Panc1 (cell line): Measurements from ENCODE around the gene ADISSP. TPM values are rescaled to one million over a fixed set of nuclear protein-coding genes. Genes with fewer than 3 reads are reported as not detected.
"Not testable (repeated sequence)": the region's sequence is repeated elsewhere in the genome, so short reads cannot be mapped to it uniquely, and the experiment has no call there.

ENCODE experiments used
- ATAC-seq: fragments of 200-7000 bp; cut with Tn5 transposase; 2 replicates; pipeline ENCODE4 v1.9.1; 2020; ENCODE audit warnings: mild to moderate bottlenecking, moderate library complexity
- BruUV-seq: library from RNA; stranded (reverse); fragments of 400-500 nt; replicated peaks from 2 replicates; lab custom pipeline; 2021; lab: Mats Ljungman, UMichigan
- CTCF ChIA-PET: fragments of 300-600 bp; sonication (Branson Sonifier 250); formaldehyde crosslinking; loops from one replicate; lab custom pipeline; 2022; ENCODE audit warnings: antibody characterized with exemption; lab: Charles Lee
- POLR2A ChIA-PET: fragments of 300-600 bp; sonication (Branson Sonifier 250); formaldehyde crosslinking; loops from one replicate; lab custom pipeline; 2022; ENCODE audit warnings: antibody characterized with exemption; lab: Charles Lee
- DNase-seq: peaks from one replicate; pipeline ENCODE4 v3.0.0-alpha.2; 2010; ENCODE audit warnings: low read depth, low spot score
- H3K27ac ChIP-seq: 2 replicates; pipeline ENCODE4 v1.5.1; 2011; ENCODE audit warnings: mild to moderate bottlenecking, low read length, inconsistent platforms
- H3K27me3 ChIP-seq: fragments of 200-500 bp; sonication (Bioruptor generic); 2 replicates; pipeline ENCODE4 v1.6.0; 2014; ENCODE audit warnings: low read length, inconsistent platforms; ENCODE audit not compliant: control insufficient read depth, insufficient read depth
- H3K36me3 ChIP-seq: fragments of 200-500 bp; sonication (Bioruptor generic); 2 replicates; pipeline ENCODE4 v1.5.1; 2014; ENCODE audit warnings: inconsistent platforms, mild to moderate bottlenecking, low read length, moderate library complexity; ENCODE audit not compliant: control insufficient read depth, insufficient read depth
- H3K4me1 ChIP-seq: 2 replicates; pipeline ENCODE4 v1.5.1; 2011; ENCODE audit warnings: inconsistent platforms, mild to moderate bottlenecking, low read length, moderate library complexity; ENCODE audit not compliant: control insufficient read depth, insufficient read depth
- H3K4me3 ChIP-seq, 2 experiments: 2 replicates each; pipeline ENCODE4 v1.5.1; 2011 to 2012; ENCODE audit warnings: low read depth in 2 of 2, low read length in 2 of 2, mild to moderate bottlenecking in 2 of 2, inconsistent platforms in 1 of 2, moderate library complexity in 1 of 2
- H3K9me3 ChIP-seq: fragments of 200-500 bp; sonication (Bioruptor generic); 2 replicates; pipeline ENCODE4 v1.5.1; 2014; ENCODE audit warnings: low read depth, mild to moderate bottlenecking, inconsistent platforms, low read length, moderate library complexity; ENCODE audit not compliant: control insufficient read depth, insufficient read depth
- CTCF ChIP-seq: fragments of 450-650 bp; IDR thresholded peaks from 2 replicates; pipeline ENCODE4 v1.5.1; 2017; ENCODE audit warnings: mild to moderate bottlenecking
- POLR2AphosphoS5 ChIP-seq: IDR thresholded peaks from 2 replicates; pipeline ENCODE4 v1.6.1; 2012; ENCODE audit warnings: mild to moderate bottlenecking, low read depth, low read length, moderate library complexity
- REST ChIP-seq, 2 experiments: IDR thresholded peaks; 2 replicates each; pipeline ENCODE4 v1.6.1; 2011 to 2012; ENCODE audit warnings: low read depth in 2 of 2, control low read depth in 1 of 2, low read length in 1 of 2, mild to moderate bottlenecking in 1 of 2, moderate library complexity in 1 of 2; ENCODE audit not compliant: insufficient read depth in 1 of 2
- SIN3A ChIP-seq: IDR thresholded peaks from 2 replicates; pipeline ENCODE4 v1.6.1; 2012; ENCODE audit warnings: low read depth, mild to moderate bottlenecking, low read length, moderate library complexity, borderline replicate concordance; ENCODE audit not compliant: insufficient read depth
- TCF7L2 ChIP-seq: IDR thresholded peaks from 2 replicates; pipeline ENCODE4 v1.6.1; 2011; ENCODE audit warnings: mild to moderate bottlenecking, low read depth, low read length, inconsistent platforms
- in situ Hi-C: cut with HindIII; loops from 2 replicates; pipeline ENCODE4 v1.10.0; 2016; ENCODE audit warnings: low sequenced_read_pairs, low pct_unique_long_range_greater_than_20kb
- intact Hi-C: fragments of 100-400 bp; cut with micrococcal nuclease; formaldehyde crosslinking; loops from one replicate; pipeline ENCODE4 v1.10.0; 2022; ENCODE audit not compliant: unreplicated experiment
- total RNA-seq: library from RNA; stranded (reverse); gene quantifications from one replicate; pipeline ENCODE4 v1.2.1, GENCODE V29; 2021; ENCODE audit not compliant: unreplicated experiment

Gene ADISSP
- total RNA-seq, 1 experiment from 2014 or later: 100 TPM

GRCh38 chr20:3789201-3789600 lies 21.6 kb upstream of the ADISSP start:
- ChIA-PET POLR2A (interaction anchor here (0.7 kb wide), 1 partner anchor 11 kb away, joined by 5 read pairs; no protein-coding TSS in a partner anchor), CTCF (interaction anchor here (0.6 kb wide), 1 partner anchor 570 kb away, joined by 8 read pairs; no protein-coding TSS in a partner anchor)
- H3K36me3 ChIP-seq, ATAC-seq, H3K9me3 ChIP-seq, H3K27me3 ChIP-seq, BruUV-seq, in situ Hi-C loops, H3K4me3 ChIP-seq, DNase-seq: not testable (repeated sequence)
- intact Hi-C loops: loop anchor here (2.0 kb wide), 1 partner anchor 32 kb away; the partner anchor contains the start of gene AP5S1
- H3K27ac ChIP-seq: 0 out of 2 replicates have a peak overlapping the region, but pooled peaks have one; percentile 11
- peaks cover 14% of the 10 kb centered on the region for H3K4me1 ChIP-seq

GRCh38 chr20:3788685-3789155 lies 21.2 kb upstream of the ADISSP start:
- ChIA-PET CTCF (interaction anchor here (3.4 kb wide), 1 partner anchor 29 kb away, joined by 22 read pairs; no protein-coding TSS in a partner anchor), POLR2A (no interaction called here)
- ATAC-seq (no peak), DNase-seq (no peak)
- BruUV-seq: no TSS peak
- in situ Hi-C loops (no loop called here), intact Hi-C loops (loop anchor here (2.0 kb wide), 1 partner anchor 32 kb away; the partner anchor contains the start of gene AP5S1)
- H3K4me3 ChIP-seq: no peak overlapping the region
- H3K27ac ChIP-seq: peak overlapping the region; percentile 55; the same call in 1 of the 2 replicates
- no peaks in the 10 kb centered on the region for H3K9me3 ChIP-seq
- no peaks in the 10 kb centered on the region for H3K27me3 ChIP-seq
- peaks cover 17% of the 10 kb centered on the region for H3K4me1 ChIP-seq
- H3K36me3 ChIP-seq: no peaks in the 10 kb centered on the region
- no peak for TF ChIP-seq POLR2AphosphoS5
- TF ChIP-seq TCF7L2: no peak
- TF ChIP-seq CTCF: no peak
- TF ChIP-seq SIN3A: no peak
- no peak for TF ChIP-seq REST (IDR thresholded peaks at IDR 0.05; ENCODE audit: insufficient read depth in 1 of 2, low read depth in 2 of 2, low read length in 1 of 2)
